ENCODE measurements around the gene HHAT. TPM values are rescaled to one million over a fixed set of nuclear protein-coding genes. Genes with fewer than 3 reads are reported as not detected.

HHAT gene
- total RNA-seq, 1 donor from 2014 or later: 11.4 TPM

DNA sequence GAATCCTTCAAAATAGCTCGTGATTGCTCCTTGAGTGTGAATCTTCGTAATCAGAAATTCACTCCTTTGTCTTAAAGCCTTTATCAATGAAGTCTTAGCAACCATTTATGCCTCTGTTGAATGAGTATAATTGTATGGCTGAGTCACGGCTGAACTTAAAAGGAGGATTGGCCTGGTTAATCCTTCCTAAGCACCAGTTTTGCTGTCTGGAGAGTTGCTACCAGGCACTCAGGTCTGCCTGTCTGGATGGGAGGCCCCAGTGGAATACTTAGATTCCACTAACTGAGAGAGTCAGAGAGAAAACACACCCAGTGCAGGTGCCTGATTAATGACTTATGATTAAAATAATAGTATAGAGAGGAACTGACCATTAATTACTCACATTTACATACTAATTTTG, 7.6 kb upstream of the HHAT start:
- H2AFZ ChIP-seq (ENCODE audit: low read depth, low read length): no peak overlapping the region
- H3K4me3 Mint-ChIP-seq (ENCODE audit: unreplicated experiment): no peak overlapping the region
- H3K4me2 ChIP-seq (ENCODE audit: low read length): no peak overlapping the region
- peaks cover 2% of the 10 kb centered on the region for H3K4me1 Mint-ChIP-seq (ENCODE audit: low read depth, unreplicated experiment)
- no peaks in the 10 kb centered on the region for H3K9me3 ChIP-seq (ENCODE audit: insufficient read depth, low read depth, low read length)
- H3K4me3 ChIP-seq (ENCODE audit: insufficient read depth, low read depth, low read length): no peak overlapping the region
- TF ChIP-seq EZH2 (IDR thresholded peaks at IDR 0.05; ENCODE audit: insufficient read depth, low read length): no peak
- TF ChIP-seq, protein P1, sequence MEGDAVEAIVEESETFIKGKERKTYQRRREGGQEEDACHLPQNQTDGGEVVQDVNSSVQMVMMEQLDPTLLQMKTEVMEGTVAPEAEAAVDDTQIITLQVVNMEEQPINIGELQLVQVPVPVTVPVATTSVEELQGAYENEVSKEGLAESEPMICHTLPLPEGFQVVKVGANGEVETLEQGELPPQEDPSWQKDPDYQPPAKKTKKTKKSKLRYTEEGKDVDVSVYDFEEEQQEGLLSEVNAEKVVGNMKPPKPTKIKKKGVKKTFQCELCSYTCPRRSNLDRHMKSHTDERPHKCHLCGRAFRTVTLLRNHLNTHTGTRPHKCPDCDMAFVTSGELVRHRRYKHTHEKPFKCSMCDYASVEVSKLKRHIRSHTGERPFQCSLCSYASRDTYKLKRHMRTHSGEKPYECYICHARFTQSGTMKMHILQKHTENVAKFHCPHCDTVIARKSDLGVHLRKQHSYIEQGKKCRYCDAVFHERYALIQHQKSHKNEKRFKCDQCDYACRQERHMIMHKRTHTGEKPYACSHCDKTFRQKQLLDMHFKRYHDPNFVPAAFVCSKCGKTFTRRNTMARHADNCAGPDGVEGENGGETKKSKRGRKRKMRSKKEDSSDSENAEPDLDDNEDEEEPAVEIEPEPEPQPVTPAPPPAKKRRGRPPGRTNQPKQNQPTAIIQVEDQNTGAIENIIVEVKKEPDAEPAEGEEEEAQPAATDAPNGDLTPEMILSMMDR (IDR thresholded peaks at IDR 0.05; ENCODE audit: insufficient read depth, low read depth, low read length): no peak
- FAIRE-seq: no peak
- H3K27me3 ChIP-seq (ENCODE audit: insufficient read depth, low read length): peaks cover 3% of the 10 kb centered on the region
- H3K27me3 Mint-ChIP-seq (ENCODE audit: low read depth, unreplicated experiment): no peaks in the 10 kb centered on the region
- H3K27ac ChIP-seq (ENCODE audit: low read depth, low read length): no peak overlapping the region
- no peak overlapping the region for H3K27ac Mint-ChIP-seq (ENCODE audit: unreplicated experiment)
- DNase-seq (ENCODE audit: low read depth): no peak
- H4K20me1 ChIP-seq (ENCODE audit: insufficient read depth, low read length): no peaks in the 10 kb centered on the region
- H3K9ac ChIP-seq (ENCODE audit: low read length): no peak overlapping the region
- H3K4me1 ChIP-seq (ENCODE audit: insufficient read depth, low read length): no peaks in the 10 kb centered on the region
- H3K36me3 Mint-ChIP-seq (ENCODE audit: low read depth, unreplicated experiment): no peaks in the 10 kb centered on the region
- H3K9me3 Mint-ChIP-seq (ENCODE audit: unreplicated experiment): peaks cover 6% of the 10 kb centered on the region
- H3K36me3 ChIP-seq (ENCODE audit: insufficient read depth, low read length): no peaks in the 10 kb centered on the region
- no peaks in the 10 kb centered on the region for H3K79me2 ChIP-seq (ENCODE audit: insufficient read depth, low read length)

DNA sequence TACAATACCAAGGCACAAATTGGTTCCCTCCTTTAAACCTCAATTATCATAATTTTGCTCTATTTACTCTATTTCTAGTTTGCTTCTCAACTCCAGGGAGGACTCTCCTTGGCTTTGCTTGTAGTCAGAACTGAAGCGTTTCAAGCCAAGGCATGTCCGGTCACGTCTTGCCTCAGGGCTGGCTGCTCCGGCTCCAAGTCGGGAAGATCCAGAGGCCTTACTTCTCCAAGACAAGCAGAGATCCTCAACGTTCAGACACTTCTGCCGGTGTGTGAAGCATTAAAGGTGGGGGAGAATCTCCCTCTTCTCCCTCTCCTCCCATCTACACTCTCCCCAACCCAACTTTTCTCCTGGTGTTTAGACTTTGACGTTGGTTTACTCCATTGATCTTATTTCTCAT, 7.2 kb upstream of the HHAT start:
- H3K79me2 ChIP-seq (ENCODE audit: insufficient read depth, low read length): no peaks in the 10 kb centered on the region
- H3K27ac ChIP-seq (ENCODE audit: low read depth, low read length): no peak overlapping the region
- Mint-ChIP-seq H3K4me1 (ENCODE audit: low read depth, unreplicated experiment) (peaks cover 2% of the 10 kb centered on the region), H3K27me3 (ENCODE audit: low read depth, unreplicated experiment) (no peaks in the 10 kb centered on the region), H3K4me3 (ENCODE audit: unreplicated experiment) (no peak overlapping the region), H3K27ac (ENCODE audit: unreplicated experiment) (peak overlapping the region; percentile 70), H3K36me3 (ENCODE audit: low read depth, unreplicated experiment) (no peaks in the 10 kb centered on the region), H3K9me3 (ENCODE audit: unreplicated experiment) (peaks cover 6% of the 10 kb centered on the region)
- no peak overlapping the region for H3K4me2 ChIP-seq (ENCODE audit: low read length)
- no peak overlapping the region for H3K9ac ChIP-seq (ENCODE audit: low read length)
- FAIRE-seq: no peak
- no peak overlapping the region for H2AFZ ChIP-seq (ENCODE audit: low read depth, low read length)
- H3K27me3 ChIP-seq (ENCODE audit: insufficient read depth, low read length): peaks cover 3% of the 10 kb centered on the region
- no peak for DNase-seq (ENCODE audit: low read depth)
- H3K4me3 ChIP-seq (ENCODE audit: insufficient read depth, low read depth, low read length): no peak overlapping the region
- H3K9me3 ChIP-seq (ENCODE audit: insufficient read depth, low read depth, low read length): no peaks in the 10 kb centered on the region
- no peak for TF ChIP-seq EZH2 (IDR thresholded peaks at IDR 0.05; ENCODE audit: insufficient read depth, low read length)
- TF ChIP-seq, protein P1 (IDR thresholded peaks at IDR 0.05; ENCODE audit: insufficient read depth, low read depth, low read length): no peak
- no peaks in the 10 kb centered on the region for H3K4me1 ChIP-seq (ENCODE audit: insufficient read depth, low read length)
- no peaks in the 10 kb centered on the region for H4K20me1 ChIP-seq (ENCODE audit: insufficient read depth, low read length)
- no peaks in the 10 kb centered on the region for H3K36me3 ChIP-seq (ENCODE audit: insufficient read depth, low read length)

DNA sequence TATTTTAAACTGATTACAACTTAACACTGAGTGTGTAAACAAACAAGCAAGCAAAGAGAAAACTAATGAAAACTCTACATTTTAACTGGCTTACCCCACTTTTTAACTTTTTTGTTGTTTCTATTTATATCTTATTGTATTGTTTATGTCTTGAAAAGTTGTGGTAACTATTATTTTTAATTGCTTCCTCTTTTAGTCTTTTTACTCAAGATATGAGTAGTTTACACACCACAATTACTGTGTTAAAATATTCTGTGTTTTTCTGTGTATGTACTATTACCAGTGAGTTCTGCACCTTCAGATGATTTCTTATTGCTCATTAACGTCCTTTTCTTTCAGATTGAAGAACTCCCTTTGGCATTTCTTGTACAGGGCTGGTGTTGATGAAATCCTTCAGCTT, 4.7 kb upstream of the HHAT start:
- H3K36me3 Mint-ChIP-seq (ENCODE audit: low read depth, unreplicated experiment): no peaks in the 10 kb centered on the region
- TF ChIP-seq, protein P1 (IDR thresholded peaks at IDR 0.05; ENCODE audit: insufficient read depth, low read depth, low read length): no peak
- TF ChIP-seq EZH2 (IDR thresholded peaks at IDR 0.05; ENCODE audit: insufficient read depth, low read length): no peak
- H3K9me3 ChIP-seq (ENCODE audit: insufficient read depth, low read depth, low read length): no peaks in the 10 kb centered on the region
- H2AFZ ChIP-seq (ENCODE audit: low read depth, low read length): no peak overlapping the region
- no peak overlapping the region for H3K4me3 Mint-ChIP-seq (ENCODE audit: unreplicated experiment)
- H3K27me3 Mint-ChIP-seq (ENCODE audit: low read depth, unreplicated experiment): no peaks in the 10 kb centered on the region
- H3K9me3 Mint-ChIP-seq (ENCODE audit: unreplicated experiment): peaks cover 6% of the 10 kb centered on the region
- H3K79me2 ChIP-seq (ENCODE audit: insufficient read depth, low read length): no peaks in the 10 kb centered on the region
- no peaks in the 10 kb centered on the region for H3K4me1 ChIP-seq (ENCODE audit: insufficient read depth, low read length)
- H3K27ac ChIP-seq (ENCODE audit: low read depth, low read length): no peak overlapping the region
- H3K4me2 ChIP-seq (ENCODE audit: low read length): no peak overlapping the region
- no peak overlapping the region for H3K27ac Mint-ChIP-seq (ENCODE audit: unreplicated experiment)
- FAIRE-seq (no peak), DNase-seq (ENCODE audit: low read depth) (no peak)
- H3K9ac ChIP-seq (ENCODE audit: low read length): no peak overlapping the region
- no peak overlapping the region for H3K4me3 ChIP-seq (ENCODE audit: insufficient read depth, low read depth, low read length)
- no peaks in the 10 kb centered on the region for H4K20me1 ChIP-seq (ENCODE audit: insufficient read depth, low read length)
- H3K4me1 Mint-ChIP-seq (ENCODE audit: low read depth, unreplicated experiment): peaks cover 2% of the 10 kb centered on the region
- H3K27me3 ChIP-seq (ENCODE audit: insufficient read depth, low read length): no peaks in the 10 kb centered on the region
- no peaks in the 10 kb centered on the region for H3K36me3 ChIP-seq (ENCODE audit: insufficient read depth, low read length)
